HG02884 (cell line): Measurements from ENCODE around the gene GPR31.
"Not testable (repeated sequence)": the region's sequence is repeated elsewhere in the genome, so short reads cannot be mapped to it uniquely, and the experiment has no call there.

Experiments
- ATAC-seq: cut with Tn5 transposase; IDR thresholded peaks from one replicate; pipeline ENCODE4 v1.9.1; 2021; ENCODE audit warnings: mild to moderate bottlenecking, moderate library complexity; ENCODE audit not compliant: unreplicated experiment

GPR31 gene

GRCh38 chr6:167157863-167158262, at the start of gene GPR31:
GPR31 (minus strand) TSS chr6:167157980; CDS start chr6:167157831, 149 bp downstream.
- no peak for ATAC-seq

- no peak for ATAC-seq
These were observed 49.7 kb upstream of the GPR31 start for GRCh38 chr6:167207527-167207926.

- not testable (repeated sequence) for ATAC-seq
These were observed 47.5 kb upstream of the GPR31 start for GRCh38 chr6:167205316-167205715.

GRCh38 chr6:167204059-167204348, 46.2 kb upstream of the GPR31 start:
- not testable (repeated sequence) for ATAC-seq

- not testable (repeated sequence) for ATAC-seq
These were observed 45.7 kb upstream of the GPR31 start for GRCh38 chr6:167203261-167204058.

GRCh38 chr6:167202613-167203012, 44.8 kb upstream of the GPR31 start:
- ATAC-seq, result not testable (repeated sequence)

- ATAC-seq, result no peak
These were observed 43.0 kb upstream of the GPR31 start for GRCh38 chr6:167200806-167201205.

GRCh38 chr6:167195941-167196610, 38.3 kb upstream of the GPR31 start:
- ATAC-seq, result not testable (repeated sequence)

- ATAC-seq, result not testable (repeated sequence)
These were observed 35.8 kb upstream of the GPR31 start for GRCh38 chr6:167193515-167194125.

GRCh38 chr6:167191043-167191583, 33.3 kb upstream of the GPR31 start:
- ATAC-seq, result not testable (repeated sequence)

- not testable (repeated sequence) for ATAC-seq
These were observed 29.5 kb upstream of the GPR31 start for GRCh38 chr6:167187275-167187674.

- ATAC-seq, result not testable (repeated sequence)
These were observed 27.3 kb upstream of the GPR31 start for GRCh38 chr6:167185101-167185500.

- ATAC-seq, result peak; percentile 95
These were observed 25.1 kb upstream of the GPR31 start for GRCh38 chr6:167182913-167183314.

- ATAC-seq, result not testable (repeated sequence)
These were observed 23.6 kb upstream of the GPR31 start for GRCh38 chr6:167181351-167181750.

- ATAC-seq, result not testable (repeated sequence)
These were observed 22.3 kb upstream of the GPR31 start for GRCh38 chr6:167180086-167180485.

GRCh38 chr6:167178896-167179655, 21.3 kb upstream of the GPR31 start:
- not testable (repeated sequence) for ATAC-seq

- ATAC-seq, result not testable (repeated sequence)
These were observed 19.5 kb upstream of the GPR31 start for GRCh38 chr6:167177271-167177670.

- not testable (repeated sequence) for ATAC-seq
These were observed 14.2 kb upstream of the GPR31 start for GRCh38 chr6:167172011-167172410.

GRCh38 chr6:167171300-167171699, 13.5 kb upstream of the GPR31 start:
- not testable (repeated sequence) for ATAC-seq

GRCh38 chr6:167169867-167170266, 12.1 kb upstream of the GPR31 start:
- not testable (repeated sequence) for ATAC-seq

- not testable (repeated sequence) for ATAC-seq
These were observed 10.5 kb upstream of the GPR31 start for GRCh38 chr6:167168296-167168695.
